A673 (cell line): ENCODE results near the gene PJA1.

Source experiments
- CTCF ChIP-seq: fragments of 300-800, 200-600 bp; sonication (generic); conservative IDR thresholded peaks from 2 replicates; pipeline ENCODE4 v1.5.1; 2017; ENCODE audit warnings: low read depth, mild to moderate bottlenecking, antibody characterized with exemption, low read length, moderate library complexity, mixed read lengths
- EZH2 ChIP-seq: fragments of 200-600 bp; sonication (generic); IDR thresholded peaks from 2 replicates; pipeline ENCODE4 v1.6.1; 2017; ENCODE audit warnings: borderline replicate concordance, low read depth, mild to moderate bottlenecking, mixed read lengths, antibody characterized with exemption, low read length; ENCODE audit not compliant: poor library complexity, severe bottlenecking

DNA sequence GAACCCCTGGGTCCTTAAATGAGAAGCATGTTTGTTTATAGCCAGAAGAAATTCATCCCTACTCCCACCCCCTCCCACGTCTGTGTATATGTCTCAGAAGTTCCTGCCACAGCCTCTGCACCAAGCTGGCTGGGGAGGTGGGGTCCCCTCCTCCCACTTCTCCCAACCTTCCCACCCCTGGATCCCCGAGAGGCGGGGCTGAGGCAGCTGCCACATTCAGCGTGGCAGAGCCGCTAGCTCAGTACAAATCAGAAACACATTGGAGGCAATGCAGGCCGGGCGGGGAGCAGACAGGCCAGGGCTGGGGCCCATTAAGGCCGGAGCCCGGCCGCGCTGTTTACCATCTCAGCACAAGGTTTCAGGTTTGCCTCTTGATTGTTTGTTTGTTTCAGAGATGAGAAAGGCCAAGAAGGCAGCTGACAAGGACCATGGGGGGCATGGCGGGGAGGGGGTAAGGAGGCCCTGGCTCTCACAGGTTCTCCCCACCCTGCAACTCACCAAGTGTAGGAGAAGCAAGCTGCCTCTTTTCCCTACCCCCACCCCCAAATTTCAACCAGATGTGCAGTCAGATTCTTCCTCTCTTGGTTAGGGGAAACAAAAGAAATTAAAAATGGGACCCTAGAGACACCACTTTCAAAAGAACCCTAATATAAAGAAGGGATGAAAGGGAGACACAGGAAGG is 22.3 kb downstream of the PJA1 start:
- TF ChIP-seq CTCF (no peak), EZH2 (no peak)
